ENCODE results near the gene SDK1.

The SDK1 gene

GRCh38 chr7:3561932-3562331, 260.9 kb downstream of the SDK1 start:
- no peaks in the 10 kb centered on the region for H3K27me3 ChIP-seq (ENCODE audit: control insufficient read depth, low read length)
- no peaks in the 10 kb centered on the region for H3F3A ChIP-seq (ENCODE audit: control insufficient read depth, insufficient read depth)
- no peaks in the 10 kb centered on the region for H3K4me1 ChIP-seq (ENCODE audit: control insufficient read depth, low read length)
- H3K9me2 ChIP-seq (replicated peaks; ENCODE audit: control insufficient read depth, low read length): no peaks in the 10 kb centered on the region
- H3K4me3 ChIP-seq (ENCODE audit: low read length): no peak overlapping the region
- H4K20me1 ChIP-seq (ENCODE audit: control insufficient read depth, insufficient read depth, low read depth, low read length): no peaks in the 10 kb centered on the region
- H3K36me3 ChIP-seq (ENCODE audit: control insufficient read depth, low read length): no peaks in the 10 kb centered on the region
- H3K9me3 ChIP-seq (ENCODE audit: control insufficient read depth, insufficient read depth, low read length): peaks cover 5% of the 10 kb centered on the region; the same call in 1 of the 2 replicates
- H3K4me2 ChIP-seq (ENCODE audit: low read length): no peak overlapping the region
- TF ChIP-seq EZH2phosphoT487 (IDR thresholded peaks at IDR 0.05; ENCODE audit: borderline replicate concordance, low read length): no peak
- no peak for TF ChIP-seq CTCF (IDR thresholded peaks at IDR 0.05; ENCODE audit: low read depth, low read length, poor library complexity, severe bottlenecking)
- H3K27ac ChIP-seq (ENCODE audit: low read depth, low read length): no peak overlapping the region
- H3K79me2 ChIP-seq (ENCODE audit: control insufficient read depth, low read length): no peaks in the 10 kb centered on the region

DNA sequence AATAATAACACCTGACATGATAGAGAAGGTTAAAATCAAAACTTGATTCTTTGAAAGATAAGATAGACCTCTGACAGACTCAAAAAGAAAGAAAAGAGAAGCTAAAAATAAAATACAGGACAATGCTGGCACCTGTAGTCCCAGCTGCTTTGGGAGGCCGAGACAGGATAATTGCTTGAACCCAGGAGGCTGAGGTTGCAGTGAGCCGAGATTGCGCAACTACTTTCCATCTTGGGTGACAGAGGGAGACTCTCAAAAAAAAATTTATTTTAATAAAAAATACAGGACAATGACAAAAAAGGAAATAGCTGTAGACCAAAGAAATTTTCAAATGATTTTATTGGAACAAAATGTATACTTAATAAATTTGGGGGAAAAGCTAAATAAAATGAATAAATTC, 263.2 kb downstream of the SDK1 start:
- H3K9me2 ChIP-seq (replicated peaks; ENCODE audit: control insufficient read depth, low read length): no peaks in the 10 kb centered on the region
- H3K27me3 ChIP-seq (ENCODE audit: control insufficient read depth, low read length): no peaks in the 10 kb centered on the region
- no peaks in the 10 kb centered on the region for H3K36me3 ChIP-seq (ENCODE audit: control insufficient read depth, low read length)
- no peaks in the 10 kb centered on the region for H4K20me1 ChIP-seq (ENCODE audit: control insufficient read depth, insufficient read depth, low read depth, low read length)
- no peak overlapping the region for H3K4me2 ChIP-seq (ENCODE audit: low read length)
- H3K27ac ChIP-seq (ENCODE audit: low read depth, low read length): no peak overlapping the region
- H3K4me1 ChIP-seq (ENCODE audit: control insufficient read depth, low read length): no peaks in the 10 kb centered on the region
- no peak overlapping the region for H3K4me3 ChIP-seq (ENCODE audit: low read length)
- peaks cover 5% of the 10 kb centered on the region; the same call in 1 of the 2 replicates for H3K9me3 ChIP-seq (ENCODE audit: control insufficient read depth, insufficient read depth, low read length)
- no peaks in the 10 kb centered on the region for H3F3A ChIP-seq (ENCODE audit: control insufficient read depth, insufficient read depth)
- H3K79me2 ChIP-seq (ENCODE audit: control insufficient read depth, low read length): no peaks in the 10 kb centered on the region
- TF ChIP-seq CTCF (IDR thresholded peaks at IDR 0.05; ENCODE audit: low read depth, low read length, poor library complexity, severe bottlenecking) (no peak), EZH2phosphoT487 (IDR thresholded peaks at IDR 0.05; ENCODE audit: borderline replicate concordance, low read length) (no peak)

- Histone ChIP-seq H4K20me1 (ENCODE audit: control insufficient read depth, insufficient read depth, low read depth, low read length) (no peaks in the 10 kb centered on the region), H3K79me2 (ENCODE audit: control insufficient read depth, low read length) (no peaks in the 10 kb centered on the region), H3F3A (ENCODE audit: control insufficient read depth, insufficient read depth) (no peaks in the 10 kb centered on the region), H3K4me2 (ENCODE audit: low read length) (no peak overlapping the region), H3K27ac (ENCODE audit: low read depth, low read length) (no peak overlapping the region), H3K9me2 (replicated peaks; ENCODE audit: control insufficient read depth, low read length) (no peaks in the 10 kb centered on the region), H3K36me3 (ENCODE audit: control insufficient read depth, low read length) (no peaks in the 10 kb centered on the region), H3K4me3 (ENCODE audit: low read length) (no peak overlapping the region), H3K27me3 (ENCODE audit: control insufficient read depth, low read length) (no peaks in the 10 kb centered on the region), H3K9me3 (ENCODE audit: control insufficient read depth, insufficient read depth, low read length) (no peaks in the 10 kb centered on the region), H3K4me1 (ENCODE audit: control insufficient read depth, low read length) (no peaks in the 10 kb centered on the region)
- no peak for TF ChIP-seq CTCF (IDR thresholded peaks at IDR 0.05; ENCODE audit: low read depth, low read length, poor library complexity, severe bottlenecking)
These were observed 267.5 kb downstream of the SDK1 start for GRCh38 chr7:3568516-3568915.

DNA sequence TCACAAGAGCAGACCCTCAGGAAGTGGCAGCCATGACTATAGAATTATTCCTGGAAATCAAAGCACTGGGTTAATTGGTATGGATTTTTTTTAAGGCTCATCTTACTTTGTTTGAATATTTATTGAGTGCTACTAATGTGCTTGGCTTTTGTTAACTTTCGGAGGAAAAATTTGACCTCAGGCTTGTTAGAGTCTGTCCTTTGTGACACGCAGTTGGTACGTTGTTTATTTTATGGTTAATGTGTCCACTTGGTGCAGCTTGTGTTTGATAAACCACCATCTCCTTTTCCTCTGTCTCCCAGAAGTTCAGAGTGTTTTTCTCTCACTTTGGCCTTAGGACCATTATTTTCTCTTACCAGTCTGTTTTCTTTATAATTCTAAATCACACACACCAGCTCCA, 268.6 kb downstream of the SDK1 start:
- Histone ChIP-seq H3K79me2 (ENCODE audit: control insufficient read depth, low read length) (no peaks in the 10 kb centered on the region), H4K20me1 (ENCODE audit: control insufficient read depth, insufficient read depth, low read depth, low read length) (no peaks in the 10 kb centered on the region), H3K4me3 (ENCODE audit: low read length) (no peak overlapping the region), H3K4me2 (ENCODE audit: low read length) (no peak overlapping the region), H3K9me2 (replicated peaks; ENCODE audit: control insufficient read depth, low read length) (no peaks in the 10 kb centered on the region), H3K36me3 (ENCODE audit: control insufficient read depth, low read length) (no peaks in the 10 kb centered on the region), H3F3A (ENCODE audit: control insufficient read depth, insufficient read depth) (no peaks in the 10 kb centered on the region), H3K4me1 (ENCODE audit: control insufficient read depth, low read length) (no peaks in the 10 kb centered on the region), H3K9me3 (ENCODE audit: control insufficient read depth, insufficient read depth, low read length) (no peaks in the 10 kb centered on the region), H3K27ac (ENCODE audit: low read depth, low read length) (no peak overlapping the region), H3K27me3 (ENCODE audit: control insufficient read depth, low read length) (no peaks in the 10 kb centered on the region)
- TF ChIP-seq EZH2phosphoT487 (IDR thresholded peaks at IDR 0.05; ENCODE audit: borderline replicate concordance, low read length) (no peak), CTCF (IDR thresholded peaks at IDR 0.05; ENCODE audit: low read depth, low read length, poor library complexity, severe bottlenecking) (no peak)

Data from DOHH2 (cell line).